ENCODE data around the gene PSMA5. TPM values are rescaled to one million over a fixed set of nuclear protein-coding genes. Genes with fewer than 3 reads are reported as not detected.
A peak's percentile ranks its signal among the peaks of the same experiment; 100 is the strongest.

The PSMA5 gene
- total RNA-seq, 1 donor from 2014 or later: 55.4 TPM

- Histone ChIP-seq H3K27ac (peak overlapping the region; percentile 87), H3K27me3 (ENCODE audit: low read depth) (no peaks in the 10 kb centered on the region), H3K36me3 (no peaks in the 10 kb centered on the region), H3K4me1 (peaks cover 38% of the 10 kb centered on the region), H3K9me3 (no peaks in the 10 kb centered on the region), H3K4me3 (peak overlapping the region; percentile 74)
- ATAC-seq: no peak
- intact Hi-C loops (cut with DNase I): no loop called here
- DNase-seq: no peak
- no peak for TF ChIP-seq CTCF (IDR thresholded peaks at IDR 0.05)
Measured at GRCh38 chr1:109427171-109427467, 871 bp upstream of the PSMA5 start.

GRCh38 chr1:109425391-109426280 is 612 bp downstream of the PSMA5 start:
- peak overlapping the region; percentile 87 for H3K27ac ChIP-seq

GRCh38 chr1:109423498-109423897 is 2.8 kb downstream of the PSMA5 start:
- Histone ChIP-seq H3K4me1 (peaks cover 38% of the 10 kb centered on the region), H3K27ac (no peak overlapping the region), H3K4me3 (no peak overlapping the region), H3K9me3 (no peaks in the 10 kb centered on the region), H3K27me3 (ENCODE audit: low read depth) (no peaks in the 10 kb centered on the region), H3K36me3 (peaks cover 32% of the 10 kb centered on the region)
- no peak for DNase-seq
- TF ChIP-seq CTCF (IDR thresholded peaks at IDR 0.05): no peak
- ATAC-seq: no peak
- intact Hi-C loops (cut with DNase I): no loop called here

More at GRCh38 chr1:109425391-109426280, 612 bp downstream of the PSMA5 start:
- DNase-seq (peak; percentile 79), ATAC-seq (peak; percentile 67 to 74)
- Histone ChIP-seq H3K27me3 (ENCODE audit: low read depth) (no peaks in the 10 kb centered on the region), H3K4me1 (peaks cover 38% of the 10 kb centered on the region), H3K4me3 (peak overlapping the region; percentile 74), H3K9me3 (no peaks in the 10 kb centered on the region), H3K36me3 (peaks cover 10% of the 10 kb centered on the region)
- intact Hi-C loops (cut with DNase I): no loop called here
- no peak for TF ChIP-seq CTCF (IDR thresholded peaks at IDR 0.05)

- intact Hi-C loops (cut with DNase I): no loop called here
- H3K36me3 ChIP-seq: peaks cover 97% of the 10 kb centered on the region
- H3K27me3 ChIP-seq (ENCODE audit: low read depth): no peaks in the 10 kb centered on the region
- DNase-seq (no peak), ATAC-seq (no peak)
- no peaks in the 10 kb centered on the region for H3K4me1 ChIP-seq
- no peaks in the 10 kb centered on the region for H3K9me3 ChIP-seq
- H3K4me3 ChIP-seq: no peak overlapping the region
- no peak for TF ChIP-seq CTCF (IDR thresholded peaks at IDR 0.05)
- H3K27ac ChIP-seq: no peak overlapping the region
Measured at GRCh38 chr1:109412551-109412950, 13.7 kb downstream of the PSMA5 start.

GRCh38 chr1:109404838-109405237 is 21.4 kb downstream of the PSMA5 start:
- DNase-seq: no peak
- H3K27me3 ChIP-seq (ENCODE audit: low read depth): no peaks in the 10 kb centered on the region
- H3K4me1 ChIP-seq: no peaks in the 10 kb centered on the region
- peaks cover 100% of the 10 kb centered on the region for H3K36me3 ChIP-seq
- H3K4me3 ChIP-seq: no peak overlapping the region
- no peaks in the 10 kb centered on the region for H3K9me3 ChIP-seq
- TF ChIP-seq CTCF (IDR thresholded peaks at IDR 0.05): no peak
- ATAC-seq: no peak
- intact Hi-C loops (cut with DNase I): loop anchor here (10.0 kb wide), 1 partner anchor 130 kb away; no protein-coding TSS in a partner anchor
- H3K27ac ChIP-seq: no peak overlapping the region
